Testis (tissue), 2 donors: ENCODE measurements around the gene RBM22.

ENCODE experiments used
- CTCF ChIP-seq, 3 experiments: fragments of 450-650 bp in 2 of 3; fragments of 200-600 bp in 1 of 3; sonication (generic) in 1 of 3; IDR thresholded peaks; one replicate each; pipeline ENCODE4 v1.5.1; 2016 to 2019; ENCODE audit warnings: antibody characterized with exemption in 3 of 3, mild to moderate bottlenecking in 2 of 3, moderate library complexity in 1 of 3
- POLR2A ChIP-seq: fragments of 450-650 bp; IDR thresholded peaks from one replicate; pipeline ENCODE4 v1.6.1; 2017; ENCODE audit warnings: antibody characterized with exemption, mild to moderate bottlenecking, moderate library complexity

GRCh38 chr5:150738862-150739261, 38.0 kb upstream of the RBM22 start:
- no peak for TF ChIP-seq CTCF (IDR thresholded peaks at IDR 0.05)
- no peak for TF ChIP-seq POLR2A
